Erythroblast (primary cell): Measurements from ENCODE around the gene BRI3BP.

Source experiments
- GATA1 ChIP-seq: IDR thresholded peaks from 2 replicates; pipeline ENCODE4 v1.6.1; 2011; ENCODE audit warnings: low read depth, mild to moderate bottlenecking, control low read depth, low read length, moderate library complexity
- POLR2A ChIP-seq: IDR thresholded peaks from 2 replicates; pipeline ENCODE4 v1.6.1; 2011; ENCODE audit warnings: mild to moderate bottlenecking, low read length

GRCh38 chr12:125064492-125064891 lies 71.0 kb downstream of the BRI3BP start:
- no peak for TF ChIP-seq POLR2A
- TF ChIP-seq GATA1: no peak
